Adrenal gland (tissue), 12 donors: Measurements from ENCODE around the gene DMXL1. TPM values are rescaled to one million over a fixed set of nuclear protein-coding genes. Genes with fewer than 3 reads are reported as not detected.

Experiments
- DNase-seq, 7 donors: peaks; one replicate each; pipeline ENCODE4 v3.0.0-alpha.2; 2019 to 2020
- H3K27ac ChIP-seq, 5 donors: fragments of 200-600 bp; sonication (generic) in 4 of 5; 1 replicate in 3 of 5; 2 replicates in 2 of 5; pipeline versions ENCODE4 v1.5.1 to v1.8.0; 2016 to 2020; ENCODE audit warnings: mild to moderate bottlenecking in 1 of 5
- H3K27me3 ChIP-seq: fragments of 200-600 bp; 2 replicates; pipeline ENCODE4 v1.8.0; 2021
- H3K36me3 ChIP-seq, 2 donors: fragments of 200-600 bp; replicated peaks in 1 of 2; 1 replicate in 1 of 2; 2 replicates in 1 of 2; pipeline versions ENCODE4 v1.5.1 to v1.8.0; 2018 to 2022
- H3K4me1 ChIP-seq, 2 donors: fragments of 200-600 bp; replicated peaks in 1 of 2; 1 replicate in 1 of 2; 2 replicates in 1 of 2; pipeline versions ENCODE4 v1.5.1 to v1.8.0; 2018 to 2021
- H3K4me3 ChIP-seq, 4 donors: fragments of 200-600 bp; sonication (generic) in 3 of 4; one replicate each; pipeline ENCODE4 v1.5.1; 2016 to 2018
- H3K9me3 ChIP-seq, 3 donors: fragments of 200-600 bp; sonication (generic) in 1 of 3; replicated peaks in 1 of 3; 1 replicate in 2 of 3; 2 replicates in 1 of 3; pipeline versions ENCODE4 v1.5.1 to v1.8.0; 2016 to 2021
- CTCF ChIP-seq, 6 experiments: fragments of 450-650 bp in 4 of 6; fragments of 200-600 bp in 2 of 6; sonication (generic) in 1 of 6; IDR thresholded peaks; 1 replicate in 5 of 6; 2 replicates in 1 of 6; pipeline versions ENCODE4 v1.5.1 to v1.8.0; 2016 to 2021; ENCODE audit warnings: antibody characterized with exemption in 6 of 6, mild to moderate bottlenecking in 2 of 6, moderate library complexity in 1 of 6
- POLR2A ChIP-seq, 2 donors: fragments of 450-650 bp; IDR thresholded peaks; one replicate each; pipeline ENCODE4 v1.6.1; 2017; ENCODE audit warnings: antibody characterized with exemption in 2 of 2, mild to moderate bottlenecking in 2 of 2, moderate library complexity in 1 of 2
- WGBS, 4 donors: extraction: QIAGEN DNeasy Blood & Tissue Kit in 2 of 4; methylation state at CpG; one replicate each; pipeline versions ENCODE4 v1.1.5 to v1.1.7; 2013 to 2017; 5-methylcytosine and 5-hydroxymethylcytosine counted together
- intact Hi-C, 2 donors: fragments of 100-400 bp; cut with DNase I; formaldehyde crosslinking; loops; one replicate each; pipeline versions ENCODE4 v1.14.1 to v1.15.0; 2022 to 2023
- polyA plus RNA-seq, 3 donors: library from polyadenylated mRNA; stranded (reverse); fragments of 200-250 nt in 2 of 3; fragments of 350-450 nt in 1 of 3; fragmentation: Illumina TruSeq in 1 of 3; extraction: RNeasy Lipid Tissue Mini Kit (QIAGEN cat#74804) in 1 of 3; gene quantifications; one replicate each; pipeline ENCODE4 v1.2.3, GENCODE V29; 2013 to 2014
- total RNA-seq, 9 donors: library from RNA; depleted of rRNA in 4 of 9; stranded (reverse); fragments of >200 nt in 4 of 9; fragments of 120-200 nt in 1 of 9; fragmentation: NEBNext Ultra II Directional in 1 of 9; extraction: Animal tissue kit (Norgen Biotek cat#: 25700) in 1 of 9; gene quantifications; one replicate each; pipeline versions ENCODE4 v1.1.0 to v1.2.4, GENCODE V29; 2013 to 2023
- donor health status: healthy with polysubstance abuse.
- donor health status: Bipolar disorder and iron deficiency.
- donor health status: DM: yes; HTN: yes; CAD: no.
- donor health status: DM: no; HTN: no; CAD: no.
- donor health status: DM: no; HTN: no; CAD: no.
- donor health status: DM: yes; HTN: yes; CAD: no.

DMXL1 gene
- total and polyA plus RNA-seq, 12 donors: 15.1 to 91.1 (median 41.2) TPM

GRCh38 chr5:119168401-119168800, 97.5 kb downstream of the DMXL1 start:
- Histone ChIP-seq H3K36me3 (peaks cover 0 to 19% of the 10 kb centered on the region in 2 donors), H3K4me1 (no peaks in the 10 kb centered on the region), H3K27ac (no peak overlapping the region), H3K4me3 (no peak overlapping the region), H3K9me3 (no peaks in the 10 kb centered on the region), H3K27me3 (no peaks in the 10 kb centered on the region)
- intact Hi-C loops: no loop called here
- 83 to 94% (median 92%) methylated on average over 1 of the region's 1 CpG for WGBS, 4 donors
- DNase-seq: no peak
- TF ChIP-seq POLR2A (IDR thresholded peaks at IDR 0.05): no peak
- no peak for TF ChIP-seq CTCF (IDR thresholded peaks at IDR 0.05)

- no peaks in the 10 kb centered on the region for H3K9me3 ChIP-seq
- TF ChIP-seq POLR2A (IDR thresholded peaks at IDR 0.05): no peak
- H3K4me3 ChIP-seq: no peak overlapping the region
- intact Hi-C loops: no loop called here
- no peaks in the 10 kb centered on the region for H3K27me3 ChIP-seq
- H3K4me1 ChIP-seq: no peaks in the 10 kb centered on the region
- DNase-seq: no peak
- peaks cover 0 to 16% of the 10 kb centered on the region in 2 donors for H3K36me3 ChIP-seq
- H3K27ac ChIP-seq: no peak overlapping the region
Observed at GRCh38 chr5:119171686-119172085, 100.8 kb downstream of the DMXL1 start.

GRCh38 chr5:119174578-119175163, 103.8 kb downstream of the DMXL1 start:
- Histone ChIP-seq H3K9me3 (no peaks in the 10 kb centered on the region), H3K4me3 (no peak overlapping the region), H3K27me3 (no peaks in the 10 kb centered on the region), H3K4me1 (no peaks in the 10 kb centered on the region), H3K36me3 (peaks cover 0 to 9% of the 10 kb centered on the region in 2 donors), H3K27ac (no peak overlapping the region)
- intact Hi-C loops: no loop called here
- TF ChIP-seq POLR2A (IDR thresholded peaks at IDR 0.05) (no peak), CTCF (IDR thresholded peaks at IDR 0.05) (no peak)
- WGBS, 4 donors: 91 to 96% (median 93%) methylated on average over 2 of the region's 2 CpGs
- DNase-seq: no peak

GRCh38 chr5:119176785-119177184, 105.9 kb downstream of the DMXL1 start:
- WGBS, 4 donors: 96 to 98% (median 96%) methylated on average over 3 of the region's 3 CpGs
- intact Hi-C loops: no loop called here
- TF ChIP-seq CTCF (IDR thresholded peaks at IDR 0.05) (no peak), POLR2A (IDR thresholded peaks at IDR 0.05) (no peak)
- Histone ChIP-seq H3K4me3 (no peak overlapping the region), H3K36me3 (peaks cover 0 to 6% of the 10 kb centered on the region in 2 donors), H3K27me3 (no peaks in the 10 kb centered on the region), H3K4me1 (no peaks in the 10 kb centered on the region), H3K9me3 (no peaks in the 10 kb centered on the region), H3K27ac (no peak overlapping the region)
- no peak for DNase-seq

DNA sequence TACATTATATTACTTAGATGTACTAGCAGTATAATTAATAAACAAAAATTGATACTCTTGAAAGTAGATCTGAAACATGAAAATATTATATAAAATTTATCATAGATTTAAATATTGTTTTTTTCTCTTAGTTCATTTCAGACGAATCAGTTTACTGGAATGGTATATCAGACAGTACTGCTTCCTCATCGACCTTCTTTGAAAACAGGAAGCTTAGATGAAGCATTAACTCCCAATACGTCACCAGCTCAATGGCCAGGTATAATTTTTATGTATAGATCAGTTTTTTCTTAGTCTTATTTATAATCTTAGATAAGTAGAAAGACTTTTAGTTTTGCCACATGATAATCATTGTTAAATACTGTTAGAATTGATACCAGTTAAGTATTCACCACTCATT, 106.3 kb downstream of the DMXL1 start:
- 87 to 96% (median 89%) methylated on average over 3 of the region's 3 CpGs for WGBS, 4 donors
- Histone ChIP-seq H3K9me3 (no peaks in the 10 kb centered on the region), H3K27me3 (no peaks in the 10 kb centered on the region), H3K4me3 (no peak overlapping the region), H3K36me3 (peaks cover 0 to 1% of the 10 kb centered on the region in 2 donors), H3K27ac (no peak overlapping the region), H3K4me1 (no peaks in the 10 kb centered on the region)
- intact Hi-C loops: no loop called here
- no peak for DNase-seq
- TF ChIP-seq POLR2A (IDR thresholded peaks at IDR 0.05) (no peak), CTCF (IDR thresholded peaks at IDR 0.05) (no peak)
